H1 (cell line): ENCODE data around the gene CEBPB. TPM values are rescaled to one million over a fixed set of nuclear protein-coding genes. Genes with fewer than 3 reads are reported as not detected.

Experiments
- CTCF ChIA-PET: fragments of 300-600 bp; sonication (Branson Sonifier 250); formaldehyde crosslinking; loops from one replicate; lab custom pipeline; 2021; ENCODE audit not compliant: partially characterized antibody; lab: Charles Lee
- POLR2A ChIA-PET: fragments of 300-600 bp; sonication (Branson Sonifier 250); formaldehyde crosslinking; loops from one replicate; lab custom pipeline; 2021; ENCODE audit warnings: inconsistent platforms; ENCODE audit not compliant: partially characterized antibody; lab: Charles Lee
- DNase-seq, 2 experiments: peaks; one replicate each; pipeline versions ENCODE4 v3.0.0 to v3.0.0-alpha.2; 2010 to 2022; ENCODE audit warnings: low spot score in 2 of 2, low read depth in 1 of 2, mixed read lengths in 1 of 2
- FAIRE-seq: peaks from 2 replicates; lab custom pipeline; 2011; peaks lifted over from hg19 to GRCh38; lab: Jason Lieb, UNC
- H2AFZ ChIP-seq: 2 replicates; pipeline ENCODE4 v1.8.1; 2012; ENCODE audit warnings: low read length, inconsistent platforms
- H2AK5ac ChIP-seq: 2 replicates; pipeline ENCODE4 v1.6.1; 2013; ENCODE audit warnings: low read depth, low read length
- H2BK120ac ChIP-seq: replicated peaks from 2 replicates; pipeline ENCODE3; 2013; ENCODE audit warnings: low read depth, low read length, inconsistent platforms
- H2BK12ac ChIP-seq: 2 replicates; pipeline ENCODE4 v1.6.1; 2013; ENCODE audit warnings: low read depth, low read length
- H2BK15ac ChIP-seq: 2 replicates; pipeline ENCODE4 v1.6.1; 2013; ENCODE audit warnings: low read length
- H2BK20ac ChIP-seq: 2 replicates; pipeline ENCODE4 v1.6.1; 2013; ENCODE audit warnings: low read length
- H2BK5ac ChIP-seq: 2 replicates; pipeline ENCODE4 v1.6.1; 2013; ENCODE audit warnings: low read depth, low read length
- H3K14ac ChIP-seq: 2 replicates; pipeline ENCODE4 v1.6.1; 2013; ENCODE audit warnings: inconsistent platforms; ENCODE audit not compliant: insufficient read length
- H3K18ac ChIP-seq: 2 replicates; pipeline ENCODE4 v1.6.1; 2013; ENCODE audit warnings: low read length; ENCODE audit errors: extremely low read depth
- H3K23ac ChIP-seq: 2 replicates; pipeline ENCODE4 v1.6.1; 2013; ENCODE audit warnings: inconsistent platforms; ENCODE audit not compliant: insufficient read length
- H3K23me2 ChIP-seq: 2 replicates; pipeline ENCODE4 v1.6.1; 2013; ENCODE audit warnings: low read depth, low read length
- H3K27ac ChIP-seq: 2 replicates; pipeline ENCODE4 v1.6.1; 2011; ENCODE audit warnings: low read depth, low read length, inconsistent platforms
- H3K27me3 ChIP-seq, 4 experiments: replicated peaks in 1 of 4; 1 replicate in 1 of 4; 2 replicates in 3 of 4; pipeline versions ENCODE4 v1.6.1 to v1.8.1; 2011 to 2013; ENCODE audit warnings: low read length in 3 of 4, mild to moderate bottlenecking in 3 of 4, inconsistent platforms in 2 of 4, mixed read lengths in 2 of 4, moderate library complexity in 1 of 4; ENCODE audit not compliant: control insufficient read depth in 3 of 4, insufficient read depth in 3 of 4; ENCODE audit errors: extremely low read depth in 1 of 4
- H3K36me3 ChIP-seq, 4 experiments: 2 replicates each; pipeline versions ENCODE4 v1.6.1 to v1.8.1; 2011 to 2013; ENCODE audit warnings: mild to moderate bottlenecking in 4 of 4, low read length in 3 of 4, moderate library complexity in 2 of 4, control low read depth in 1 of 4, inconsistent platforms in 1 of 4; ENCODE audit not compliant: insufficient read depth in 4 of 4, control insufficient read depth in 2 of 4
- H3K4ac ChIP-seq: replicated peaks from 2 replicates; pipeline ENCODE3; 2013; ENCODE audit warnings: low read length, low read depth, mixed read lengths, inconsistent platforms; ENCODE audit not compliant: insufficient read length
- H3K4me1 ChIP-seq, 4 experiments: replicated peaks in 1 of 4; 1 replicate in 1 of 4; 2 replicates in 3 of 4; pipeline versions ENCODE4 v1.6.1 to v1.8.1; 2011 to 2013; ENCODE audit warnings: low read length in 3 of 4, inconsistent platforms in 2 of 4, mixed read lengths in 1 of 4; ENCODE audit not compliant: insufficient read depth in 4 of 4, control insufficient read depth in 3 of 4
- H3K4me2 ChIP-seq, 2 experiments: 2 replicates each; pipeline versions ENCODE4 v1.6.1 to v1.8.1; 2011 to 2013; ENCODE audit warnings: low read depth in 2 of 2, low read length in 2 of 2, control low read depth in 1 of 2, inconsistent platforms in 1 of 2, mild to moderate bottlenecking in 1 of 2; ENCODE audit not compliant: insufficient read depth in 1 of 2
- H3K4me3 ChIP-seq, 4 experiments: fragments of 200-600, 300-600 bp in 1 of 4; sonication (generic), shearing (Covaris generic), sonication (Bioruptor Twin) in 1 of 4; 2 replicates each; pipeline versions ENCODE4 v1.5.1 to v1.8.1; 2011 to 2016; ENCODE audit warnings: low read length in 4 of 4, low read depth in 3 of 4, control low read depth in 2 of 4, inconsistent platforms in 2 of 4, mild to moderate bottlenecking in 2 of 4, mixed read lengths in 1 of 4, moderate library complexity in 1 of 4; ENCODE audit not compliant: insufficient read depth in 2 of 4; ENCODE audit errors: extremely low read depth in 1 of 4
- H3K56ac ChIP-seq: replicated peaks from 2 replicates; pipeline ENCODE3; 2013; ENCODE audit warnings: low read depth, mild to moderate bottlenecking, mixed read lengths, low read length, inconsistent platforms; ENCODE audit not compliant: insufficient read length
- H3K79me1 ChIP-seq: 2 replicates; pipeline ENCODE4 v1.6.1; 2013; ENCODE audit warnings: low read depth, low read length, control low read depth
- H3K79me2 ChIP-seq, 2 experiments: 2 replicates each; pipeline versions ENCODE4 v1.6.1 to v1.8.1; 2012 to 2013; ENCODE audit warnings: low read length in 2 of 2, mild to moderate bottlenecking in 2 of 2, inconsistent platforms in 1 of 2; ENCODE audit not compliant: insufficient read depth in 2 of 2, control insufficient read depth in 1 of 2
- H3K9ac ChIP-seq, 4 experiments: replicated peaks in 1 of 4; 1 replicate in 1 of 4; 2 replicates in 3 of 4; pipeline versions ENCODE4 v1.6.1 to v1.8.1; 2011 to 2013; ENCODE audit warnings: low read depth in 3 of 4, low read length in 3 of 4, control low read depth in 2 of 4, mild to moderate bottlenecking in 2 of 4, moderate library complexity in 2 of 4, inconsistent platforms in 1 of 4; ENCODE audit errors: extremely low read depth in 1 of 4
- H3K9me3 ChIP-seq, 2 experiments: 2 replicates each; pipeline versions ENCODE4 v1.6.1 to v1.8.1; 2012 to 2013; ENCODE audit warnings: mild to moderate bottlenecking in 2 of 2, moderate library complexity in 2 of 2, control low read depth in 1 of 2, inconsistent platforms in 1 of 2, low read depth in 1 of 2, low read length in 1 of 2, mixed read lengths in 1 of 2; ENCODE audit not compliant: insufficient read depth in 2 of 2
- H4K20me1 ChIP-seq, 2 experiments: replicated peaks in 1 of 2; 2 replicates each; pipeline versions ENCODE3 to v1.8.1; 2011 to 2013; ENCODE audit warnings: inconsistent platforms in 2 of 2, low read length in 2 of 2, mild to moderate bottlenecking in 1 of 2; ENCODE audit not compliant: insufficient read depth in 2 of 2, control insufficient read depth in 1 of 2
- H4K5ac ChIP-seq: 2 replicates; pipeline ENCODE4 v1.6.1; 2013; ENCODE audit warnings: low read length, low read depth, mixed read lengths, inconsistent platforms; ENCODE audit not compliant: insufficient read length
- H4K8ac ChIP-seq: 2 replicates; pipeline ENCODE4 v1.8.0; 2013; ENCODE audit warnings: mild to moderate bottlenecking, moderate library complexity, low read length, inconsistent platforms; ENCODE audit not compliant: insufficient read depth; ENCODE audit errors: extremely low read depth
- H4K91ac ChIP-seq: replicated peaks from 2 replicates; pipeline ENCODE3; 2013; ENCODE audit warnings: low read length, mixed read lengths, inconsistent platforms; ENCODE audit not compliant: insufficient read length
- E2F6 ChIP-seq: IDR thresholded peaks from 2 replicates; pipeline ENCODE4 v1.6.1; 2012; ENCODE audit warnings: inconsistent platforms
- SP4 ChIP-seq: IDR thresholded peaks from 2 replicates; pipeline ENCODE4 v1.6.1; 2012; ENCODE audit warnings: low read length, inconsistent platforms
- ZNF274 ChIP-seq: IDR thresholded peaks from 2 replicates; pipeline ENCODE4 v1.7.0; 2012; ENCODE audit warnings: low read length, borderline replicate concordance; ENCODE audit errors: extremely low read depth
- WGBS, 2 experiments: shearing (Covaris generic) in 1 of 2; methylation state at CpG; one replicate each; pipeline versions ENCODE4 v1.1.6 to v1.1.7; 2013 to 2015; ENCODE audit warnings: low lambda C conversion rate in 2 of 2, mixed read lengths in 2 of 2, inconsistent platforms in 1 of 2, low coverage in 1 of 2, missing lambda C conversion rate in 1 of 2; ENCODE audit not compliant: insufficient replicate concordance in 2 of 2, insufficient coverage in 1 of 2, insufficient read length in 1 of 2; ENCODE audit errors: extremely low coverage in 1 of 2, missing lambda C conversion rate in 1 of 2; 5-methylcytosine and 5-hydroxymethylcytosine counted together
- polyA plus RNA-seq, 7 experiments: library from polyadenylated mRNA; depleted of rRNA in 3 of 7; stranded (reverse) in 5 of 7; unstranded in 2 of 7; fragments of >200 nt in 5 of 7; fragments of 200-250 nt in 2 of 7; gene quantifications; 1 replicate in 5 of 7; 2 replicates in 1 of 7; 4 replicates in 1 of 7; pipeline versions ENCODE4 v1.2.1 to v1.2.3, GENCODE V29; 2011 to 2013; ENCODE audit warnings: missing spikeins in 2 of 7, mixed read lengths in 2 of 7
- total RNA-seq: library from RNA; stranded (reverse); fragmentation: NEBNext Ultra II Directional; extraction: Animal tissue kit (Norgen Biotek cat#: 25700); gene quantifications from 2 replicates; pipeline ENCODE4 v1.2.1, GENCODE V29; 2021

CEBPB gene
- total and polyA plus RNA-seq, 2 of the 8 experiments (the other 6 are each of a cell fraction or from before 2014, with no cell fraction given) = 7.1 to 24.1 TPM

- H3K4me3 ChIP-seq = no peak overlapping the region
- no peak for FAIRE-seq
Measured at GRCh38 chr20:50221501-50222308, 31.1 kb downstream of the CEBPB start.

More at GRCh38 chr20:50221501-50222308, 31.1 kb downstream of the CEBPB start:
- no peaks in the 10 kb centered on the region; a peak in 1 of 7 replicates for H3K27me3 ChIP-seq
- no peak overlapping the region for H3K18ac ChIP-seq
- H2BK5ac ChIP-seq = no peak overlapping the region
- H3K9me3 ChIP-seq = no peaks in the 10 kb centered on the region
- no peaks in the 10 kb centered on the region for H3K23me2 ChIP-seq
- no peak overlapping the region for H3K14ac ChIP-seq
- no peak overlapping the region for H3K27ac ChIP-seq
- no peak overlapping the region for H3K4ac ChIP-seq
- ChIA-PET CTCF (interaction anchor here (0.6 to 1.6 kb wide), 4 partner anchors 9 to 243 kb away, joined by 3 to 4 read pairs (median 3); no protein-coding TSS in a partner anchor), POLR2A (interaction anchor here (1.1 kb wide), 1 partner anchor 26 kb away, joined by 4 read pairs; no protein-coding TSS in a partner anchor)
- no peak overlapping the region for H2BK120ac ChIP-seq
- H2BK15ac ChIP-seq = no peak overlapping the region
- no peaks in the 10 kb centered on the region for H3K36me3 ChIP-seq
- no peak overlapping the region for H2BK20ac ChIP-seq
- no peak overlapping the region for H4K5ac ChIP-seq
- peak overlapping the region; percentile 51; the same call in 1 of the 2 replicates for H4K8ac ChIP-seq
- DNase-seq = no peak
- no peaks in the 10 kb centered on the region for H3K79me2 ChIP-seq
- H3K4me2 ChIP-seq = no peak overlapping the region
- no peak overlapping the region for H2AK5ac ChIP-seq
- no peak overlapping the region for H2BK12ac ChIP-seq
- H3K4me1 ChIP-seq = peaks cover 0 to 3% (median 0%) of the 10 kb centered on the region in 4 experiments; a peak in 1 of 7 replicates
- no peak overlapping the region for H3K9ac ChIP-seq
- H3K79me1 ChIP-seq = no peaks in the 10 kb centered on the region
- H4K91ac ChIP-seq = no peak overlapping the region
- H4K20me1 ChIP-seq = no peaks in the 10 kb centered on the region
- WGBS, 2 experiments = 87% methylated on average over 18 of the region's 18 CpGs; no CpG with 5 or more reads in 1 of the 2 experiments
- no peak overlapping the region for H3K23ac ChIP-seq
- no peak overlapping the region for H2AFZ ChIP-seq
- H3K56ac ChIP-seq = no peak overlapping the region
- TF ChIP-seq E2F6 (no peak), ZNF274 (no peak), SP4 (no peak)
